ENCODE results near the gene PXDN.

DNA sequence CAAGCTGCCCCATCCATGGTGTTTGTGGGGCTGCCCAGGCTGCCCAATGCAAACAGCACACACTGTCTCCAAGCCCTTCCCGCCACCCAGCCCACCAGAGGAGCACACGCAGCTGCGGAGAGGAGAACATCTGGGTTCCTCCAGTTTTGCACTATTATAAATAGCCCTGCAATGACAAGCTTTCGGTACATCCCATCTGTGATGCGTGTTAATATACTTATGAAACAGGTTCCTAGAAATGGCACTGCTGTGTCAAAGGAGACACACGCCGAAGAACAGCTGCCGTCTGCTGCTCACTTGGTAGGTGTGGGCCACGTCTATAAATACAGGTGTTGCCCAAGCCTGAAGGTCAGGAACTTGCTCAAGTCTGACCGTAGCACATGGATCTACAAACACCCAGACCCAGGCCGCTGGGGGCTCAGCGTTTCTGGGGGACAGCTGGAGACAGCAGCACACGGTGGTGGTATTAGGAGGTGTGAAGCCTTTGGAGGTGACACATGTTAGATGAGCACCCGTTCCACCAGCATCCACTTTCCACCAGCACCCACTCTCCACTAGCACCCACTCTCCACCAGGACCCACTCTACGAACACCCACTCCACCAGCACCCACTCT lies 34.3 kb downstream of the PXDN start:
- TF ChIP-seq POLR2A (IDR thresholded peaks at IDR 0.05): no peak
- TF ChIP-seq, protein P1, sequence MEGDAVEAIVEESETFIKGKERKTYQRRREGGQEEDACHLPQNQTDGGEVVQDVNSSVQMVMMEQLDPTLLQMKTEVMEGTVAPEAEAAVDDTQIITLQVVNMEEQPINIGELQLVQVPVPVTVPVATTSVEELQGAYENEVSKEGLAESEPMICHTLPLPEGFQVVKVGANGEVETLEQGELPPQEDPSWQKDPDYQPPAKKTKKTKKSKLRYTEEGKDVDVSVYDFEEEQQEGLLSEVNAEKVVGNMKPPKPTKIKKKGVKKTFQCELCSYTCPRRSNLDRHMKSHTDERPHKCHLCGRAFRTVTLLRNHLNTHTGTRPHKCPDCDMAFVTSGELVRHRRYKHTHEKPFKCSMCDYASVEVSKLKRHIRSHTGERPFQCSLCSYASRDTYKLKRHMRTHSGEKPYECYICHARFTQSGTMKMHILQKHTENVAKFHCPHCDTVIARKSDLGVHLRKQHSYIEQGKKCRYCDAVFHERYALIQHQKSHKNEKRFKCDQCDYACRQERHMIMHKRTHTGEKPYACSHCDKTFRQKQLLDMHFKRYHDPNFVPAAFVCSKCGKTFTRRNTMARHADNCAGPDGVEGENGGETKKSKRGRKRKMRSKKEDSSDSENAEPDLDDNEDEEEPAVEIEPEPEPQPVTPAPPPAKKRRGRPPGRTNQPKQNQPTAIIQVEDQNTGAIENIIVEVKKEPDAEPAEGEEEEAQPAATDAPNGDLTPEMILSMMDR (IDR thresholded peaks at IDR 0.05): no peak
- TF ChIP-seq EP300 (IDR thresholded peaks at IDR 0.05): no peak

Measured in stomach (tissue), 4 donors.